Measurements from ENCODE around the gene AKT2.

The AKT2 gene

DNA sequence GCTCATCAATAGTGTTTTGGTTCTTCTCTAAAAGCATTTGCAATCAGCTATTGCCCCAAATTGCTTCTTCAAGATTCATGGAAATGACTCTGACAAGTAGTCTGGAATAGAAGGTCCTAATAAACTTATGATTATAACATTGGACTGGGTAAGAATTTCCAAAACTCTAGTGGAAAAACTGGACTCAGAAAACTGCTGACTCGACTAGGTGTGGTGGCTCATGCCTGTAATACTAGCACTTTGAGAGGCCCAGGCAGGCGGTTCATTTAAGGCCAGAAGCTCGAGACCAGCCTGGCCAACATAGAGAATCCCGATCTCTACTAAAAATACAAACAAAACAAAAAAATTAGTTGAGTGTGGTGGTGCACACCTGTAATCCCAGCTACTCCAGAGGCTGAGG lies 15.5 kb upstream of the AKT2 start:
- no peak for DNase-seq (ENCODE audit: low read depth)

DNA sequence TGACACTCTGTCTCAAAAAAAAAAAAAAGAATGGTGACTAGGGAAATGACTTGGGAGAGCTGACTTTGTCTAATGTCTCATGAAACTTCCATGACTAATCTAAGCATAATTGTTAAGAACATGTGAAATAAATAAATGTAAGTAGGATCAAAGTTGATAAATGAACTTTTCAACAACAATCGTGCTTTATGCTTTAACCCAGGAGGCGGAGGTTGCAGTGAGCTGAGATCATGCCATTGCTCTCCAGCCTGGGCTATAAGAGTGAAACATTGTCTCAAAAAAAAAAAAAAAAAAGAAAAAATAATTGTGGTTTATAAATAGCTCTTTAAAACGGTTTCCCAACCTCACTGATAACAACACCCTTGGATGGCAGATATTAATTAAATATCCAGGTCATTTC lies 12.9 kb upstream of the AKT2 start:
- DNase-seq (ENCODE audit: low read depth) = no peak

DNA sequence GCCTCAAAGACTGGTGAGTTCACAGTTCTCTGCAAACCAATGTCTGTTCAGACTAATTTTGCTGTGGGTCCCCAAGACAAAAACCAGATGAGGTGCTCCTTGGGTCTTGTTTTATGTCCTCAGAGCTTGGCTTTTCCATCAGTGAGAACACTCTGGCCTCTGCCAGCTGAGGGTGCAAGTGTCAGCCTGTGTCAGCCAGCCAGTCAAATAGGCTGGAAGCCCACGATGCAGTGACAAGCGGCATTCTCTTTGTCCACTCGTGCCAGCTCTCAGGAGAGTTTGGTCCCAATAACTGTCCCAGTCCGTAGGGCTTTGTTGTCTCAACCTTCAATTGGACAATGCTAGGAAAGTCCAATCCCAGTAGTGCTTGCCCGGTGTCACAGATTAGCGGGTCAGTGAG lies 9.4 kb upstream of the AKT2 start:
- DNase-seq (ENCODE audit: low read depth) = no peak

DNA sequence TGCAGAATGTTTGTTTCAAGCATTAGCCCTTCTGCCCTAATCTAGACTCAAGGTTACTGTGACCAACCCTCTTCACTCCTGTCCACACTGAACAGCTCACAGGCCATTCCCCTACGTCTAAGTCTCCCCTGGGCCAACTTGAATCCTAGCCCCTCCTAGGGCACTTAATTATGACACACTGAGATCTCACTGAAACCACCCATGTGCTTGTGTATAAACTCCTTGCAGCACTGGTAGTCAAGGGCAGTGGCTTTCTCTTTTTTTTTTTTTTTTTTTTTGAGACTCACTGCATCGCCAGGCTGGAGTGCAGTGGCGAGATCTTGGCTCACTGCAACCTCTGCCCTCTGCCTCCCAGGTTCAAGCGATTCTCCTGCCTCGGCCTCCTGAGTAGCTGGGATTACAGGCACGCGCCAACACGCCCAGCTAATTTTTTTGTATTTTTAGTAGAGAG lies 1.9 kb upstream of the AKT2 start:
- DNase-seq (ENCODE audit: low read depth) = no peak

DNA sequence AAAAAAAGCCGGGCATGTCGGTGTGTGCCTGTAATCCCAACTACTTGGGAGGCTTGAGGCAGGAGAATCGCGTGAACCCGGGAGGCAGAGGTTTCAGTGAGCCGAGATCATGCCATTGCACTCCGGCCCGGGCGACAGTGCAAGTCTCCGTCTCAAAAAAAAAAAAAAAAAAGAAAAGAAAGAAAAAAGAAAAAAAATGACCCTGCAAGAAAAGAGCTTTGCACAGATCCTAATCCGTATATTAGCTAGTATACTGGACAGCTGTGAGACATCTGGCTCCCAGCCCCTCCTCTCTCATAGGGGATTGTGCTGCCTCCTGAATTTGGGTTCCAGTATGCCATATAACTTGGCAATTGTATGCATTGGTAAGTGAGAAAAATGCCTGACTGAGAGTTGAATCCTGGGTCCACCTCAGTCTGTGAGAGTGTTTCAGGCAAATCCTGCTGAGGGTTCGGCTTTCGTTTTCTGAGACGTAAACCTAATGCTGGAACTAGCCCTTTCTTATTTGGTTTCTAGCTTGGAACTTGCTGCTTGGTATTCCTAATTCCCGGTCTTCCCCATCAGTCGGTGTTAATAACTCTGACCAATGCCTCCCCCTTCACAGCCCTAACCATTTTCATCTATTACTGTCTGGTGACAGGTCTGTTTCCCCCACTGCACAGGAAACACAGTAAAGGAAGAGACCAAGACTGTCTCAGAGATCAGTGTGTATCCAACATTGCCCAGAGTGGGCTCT lies 1.3 kb upstream of the AKT2 start:
- no peak for DNase-seq (ENCODE audit: low read depth)

DNA sequence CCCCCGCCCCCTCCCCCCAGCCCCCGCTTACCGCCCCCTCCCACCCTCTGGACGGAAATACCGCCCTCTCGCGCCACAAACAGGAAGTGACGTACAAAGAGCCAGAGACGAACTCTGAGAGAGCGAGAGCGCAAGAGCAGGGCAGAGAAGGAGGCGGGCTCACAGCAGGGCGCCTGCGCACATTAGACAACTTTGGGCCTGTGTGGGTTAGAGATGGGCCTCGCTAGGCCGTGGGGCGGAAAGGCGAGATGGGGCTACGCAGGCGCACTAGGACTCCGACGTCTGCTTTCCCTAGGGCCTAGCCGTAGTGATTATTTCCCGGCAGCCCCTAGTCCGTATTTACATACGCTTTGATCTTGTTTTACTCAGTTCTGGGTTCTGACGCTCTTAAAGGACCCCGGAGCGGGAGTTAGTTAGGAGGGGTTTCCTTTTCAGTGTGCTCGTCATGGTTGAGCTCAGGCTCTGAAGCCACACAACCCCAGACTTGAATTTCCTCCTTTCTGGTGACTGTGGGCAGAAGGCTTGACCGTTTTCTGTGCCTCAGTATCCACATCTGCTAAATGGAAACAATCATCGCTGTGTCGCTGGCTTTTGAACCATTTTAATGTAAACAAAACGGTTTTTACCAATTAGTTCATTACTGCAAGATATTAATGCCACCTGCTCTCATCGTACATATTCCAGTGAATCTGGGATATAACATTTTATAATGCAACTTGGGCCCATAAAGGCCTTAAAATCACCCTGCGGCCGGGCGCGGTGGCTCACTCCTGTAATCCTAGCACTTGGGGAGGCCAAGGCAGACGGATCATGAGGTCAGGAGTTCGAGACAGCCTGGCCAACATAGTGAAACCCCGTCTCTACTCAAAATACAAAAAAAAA lies 449 bp upstream of the AKT2 start:
- peak; percentile 88 for DNase-seq (ENCODE audit: low read depth)

DNA sequence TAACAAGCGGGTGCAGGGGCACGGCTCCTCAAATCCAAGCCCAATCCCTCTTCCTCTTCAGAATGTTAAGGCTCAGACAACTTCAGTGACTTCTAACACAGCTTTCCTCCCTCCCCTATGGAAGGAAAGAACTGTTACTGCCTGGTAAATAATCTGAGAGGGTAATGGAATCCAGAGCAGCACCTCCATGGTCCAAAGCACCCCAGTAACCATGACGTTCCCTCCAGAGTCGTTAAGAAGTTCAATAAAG lies 969 bp downstream of the AKT2 start:
- no peak for DNase-seq (ENCODE audit: low read depth)

DNA sequence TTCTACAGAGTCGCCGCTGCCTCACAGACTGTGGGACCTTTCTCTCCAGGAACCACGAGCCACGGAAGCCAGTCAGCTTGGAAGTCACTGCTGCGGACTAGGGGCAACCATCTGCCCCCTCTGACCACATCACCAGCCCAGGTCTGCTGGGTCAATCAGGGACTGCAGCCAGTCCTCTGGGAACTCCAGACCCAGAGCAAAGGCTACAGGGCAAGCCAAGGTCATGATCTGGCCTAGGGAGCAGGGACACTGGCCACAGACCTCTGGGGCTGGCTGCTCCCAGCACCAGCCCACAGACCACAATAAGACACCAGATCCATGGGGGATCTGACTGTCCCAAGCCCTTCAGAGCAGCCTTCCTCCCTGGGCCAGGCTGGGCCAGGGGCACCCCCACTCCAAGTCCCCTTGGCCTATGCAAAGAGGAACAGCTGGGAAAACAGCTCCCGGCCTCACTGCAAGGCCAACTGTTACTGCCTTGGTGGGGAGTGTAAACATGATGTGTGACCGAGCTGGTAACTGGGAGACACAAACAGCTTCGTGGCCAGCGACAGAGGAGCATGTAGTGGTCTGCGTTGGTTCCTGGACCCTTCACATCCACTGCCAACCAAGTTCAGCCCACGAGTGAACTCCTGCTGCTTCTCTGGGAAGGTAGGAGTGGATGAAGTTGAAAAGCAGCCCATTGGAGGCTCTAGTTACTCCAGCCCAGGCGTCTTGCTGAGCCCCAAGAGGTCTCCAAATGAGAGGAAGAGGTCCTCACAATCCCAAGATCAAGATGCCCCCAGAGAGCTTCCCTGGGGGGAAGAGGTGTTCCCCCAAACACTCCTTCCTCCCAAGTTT lies 1.5 kb downstream of the AKT2 start:
- no peak for DNase-seq (ENCODE audit: low read depth)

DNA sequence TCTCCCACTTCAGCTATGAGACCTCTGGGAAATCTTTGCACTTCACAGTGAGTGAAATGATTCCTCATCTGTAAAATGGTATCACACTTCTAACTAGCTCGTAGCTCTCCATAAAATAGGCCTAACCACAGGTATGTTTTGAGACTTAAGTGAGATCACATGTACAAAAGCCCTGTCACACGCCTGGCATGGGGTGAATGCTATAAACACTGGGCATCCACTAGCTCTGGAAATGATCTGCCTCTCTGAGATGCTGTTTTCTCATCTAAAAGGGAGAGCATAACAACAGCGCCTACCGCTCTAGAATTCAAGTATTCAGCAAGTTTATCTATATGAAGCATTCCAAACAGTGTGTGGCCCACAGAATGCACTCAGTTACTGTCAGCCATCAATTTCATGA lies 2.2 kb downstream of the AKT2 start:
- DNase-seq (ENCODE audit: low read depth) = no peak

DNA sequence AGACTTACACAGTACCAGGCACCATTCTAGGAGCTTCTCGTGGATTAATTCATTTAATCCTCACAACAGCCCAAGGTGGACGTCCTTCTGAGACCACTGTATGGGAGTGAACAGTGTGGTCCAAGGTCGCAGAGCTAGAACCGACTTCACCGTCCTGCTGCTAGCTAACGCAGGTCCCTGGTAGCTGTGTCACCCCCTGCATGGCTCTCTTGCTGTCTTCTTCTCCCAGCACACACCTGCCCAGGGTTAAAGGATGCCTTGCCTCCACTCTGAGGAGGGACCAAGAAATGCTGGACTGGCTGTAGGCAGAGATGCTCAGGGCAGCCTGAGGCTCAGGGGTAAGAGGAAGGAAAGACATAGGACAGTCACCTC lies 3.0 kb downstream of the AKT2 start:
- no peak for DNase-seq (ENCODE audit: low read depth)

DNA sequence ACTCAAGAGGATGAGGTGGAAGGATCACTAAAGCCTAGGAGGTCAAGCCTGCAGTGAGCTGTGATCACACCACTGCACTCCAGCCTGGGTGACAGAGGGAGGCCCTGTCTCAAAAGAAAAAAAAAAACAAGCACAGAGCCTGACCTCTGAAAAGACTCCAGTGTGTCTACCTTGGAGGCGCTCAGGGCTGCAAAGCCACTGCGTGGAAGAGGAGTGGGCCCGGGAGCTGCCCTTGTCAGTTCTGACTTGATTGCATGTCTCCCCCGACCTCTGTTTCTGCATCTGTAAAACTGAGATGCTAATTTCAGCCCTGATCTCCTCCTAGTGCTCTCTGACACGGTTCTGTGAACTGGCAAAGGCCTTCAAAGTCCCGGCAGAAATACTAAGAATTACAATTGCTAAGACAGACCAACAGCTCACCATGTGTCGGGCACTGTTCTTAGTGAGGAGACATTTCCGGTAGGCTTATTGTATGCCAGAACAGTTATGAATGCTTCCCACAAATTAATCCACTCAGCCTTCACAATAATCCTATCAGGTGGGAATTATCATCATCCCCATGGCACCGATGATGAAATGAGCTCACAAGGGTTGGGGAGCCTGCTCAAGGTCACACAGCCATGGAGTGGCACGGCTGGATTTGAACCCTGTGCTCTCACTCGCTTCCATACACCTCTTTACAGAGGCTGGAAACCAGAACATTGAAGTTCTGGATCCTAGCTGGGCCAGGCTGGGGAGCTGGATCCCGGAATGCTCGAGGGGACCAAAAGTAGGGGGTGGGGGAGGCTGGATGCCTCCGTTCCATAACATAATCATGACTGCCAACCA lies 3.5 kb downstream of the AKT2 start:
- DNase-seq (ENCODE audit: low read depth) = no peak

DNA sequence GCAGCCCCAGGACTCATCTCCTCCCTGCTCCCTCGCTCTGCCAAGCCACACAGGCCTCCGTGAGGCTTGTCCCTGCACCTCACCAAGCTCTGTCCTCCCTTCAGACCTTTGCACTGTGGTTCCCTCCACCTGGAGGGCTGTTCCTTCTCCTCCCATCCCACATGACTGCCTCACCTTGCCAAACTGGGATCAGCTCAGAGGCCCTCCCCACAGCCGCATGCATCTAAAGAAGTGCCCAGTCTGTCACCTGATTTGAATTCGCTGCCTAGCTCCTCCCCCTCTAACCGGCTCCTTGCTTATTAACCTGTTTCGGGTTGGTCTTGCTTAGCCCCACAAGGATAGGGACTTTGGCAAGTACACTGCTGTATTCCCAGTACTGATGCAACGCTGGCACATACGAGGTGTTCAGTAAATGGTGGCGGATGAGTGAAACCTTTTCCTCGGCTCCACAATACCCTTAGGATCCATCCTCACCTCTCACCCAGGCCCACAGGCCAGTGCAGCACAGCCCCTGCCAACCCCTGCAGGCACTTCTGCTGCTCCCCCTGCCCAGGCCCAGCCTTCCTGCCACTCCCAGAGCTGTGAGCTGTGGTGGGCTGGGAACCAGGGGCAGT lies 4.4 kb downstream of the AKT2 start:
- DNase-seq (ENCODE audit: low read depth) = no peak

DNA sequence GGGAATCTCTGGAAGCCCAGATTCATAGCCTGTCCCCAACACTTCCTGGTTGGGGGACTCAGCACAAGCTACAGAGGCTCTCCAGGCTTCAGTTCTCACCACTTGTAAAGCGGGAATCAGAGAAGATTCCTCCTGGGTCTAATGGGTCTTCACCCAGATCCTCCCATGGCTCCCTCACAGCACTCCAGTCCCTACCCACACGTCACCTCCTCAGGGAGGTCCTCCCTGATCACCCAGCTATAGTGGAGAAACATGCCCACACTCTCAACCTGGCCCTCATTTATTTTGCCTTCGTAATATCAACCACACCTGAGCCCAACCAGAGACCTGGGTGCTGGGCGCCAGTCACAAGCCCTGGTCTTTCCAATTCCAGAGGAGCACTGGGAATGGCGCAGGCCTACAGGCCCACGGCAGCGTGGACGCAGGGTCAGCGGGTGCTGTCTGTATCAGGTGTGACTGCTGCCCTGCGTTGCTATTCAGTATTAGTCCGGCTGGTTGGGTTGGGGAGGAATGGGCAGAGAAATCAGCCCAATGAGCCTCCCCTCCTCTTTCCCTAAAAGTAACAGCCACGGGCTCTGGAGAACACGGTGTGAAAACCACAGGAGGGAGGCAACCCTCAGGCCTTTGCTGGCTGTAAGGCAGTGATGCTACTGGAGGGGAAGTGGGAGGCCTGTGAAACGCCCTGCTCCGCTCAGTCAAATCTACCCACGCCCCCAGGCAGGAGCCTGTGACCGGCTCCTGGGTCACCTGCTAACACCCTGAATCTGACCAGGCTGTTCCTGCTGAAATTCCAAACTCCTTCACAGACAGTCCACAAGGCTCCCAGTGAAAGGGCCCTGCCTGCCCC lies 5.2 kb downstream of the AKT2 start:
- DNase-seq (ENCODE audit: low read depth) = no peak

DNA sequence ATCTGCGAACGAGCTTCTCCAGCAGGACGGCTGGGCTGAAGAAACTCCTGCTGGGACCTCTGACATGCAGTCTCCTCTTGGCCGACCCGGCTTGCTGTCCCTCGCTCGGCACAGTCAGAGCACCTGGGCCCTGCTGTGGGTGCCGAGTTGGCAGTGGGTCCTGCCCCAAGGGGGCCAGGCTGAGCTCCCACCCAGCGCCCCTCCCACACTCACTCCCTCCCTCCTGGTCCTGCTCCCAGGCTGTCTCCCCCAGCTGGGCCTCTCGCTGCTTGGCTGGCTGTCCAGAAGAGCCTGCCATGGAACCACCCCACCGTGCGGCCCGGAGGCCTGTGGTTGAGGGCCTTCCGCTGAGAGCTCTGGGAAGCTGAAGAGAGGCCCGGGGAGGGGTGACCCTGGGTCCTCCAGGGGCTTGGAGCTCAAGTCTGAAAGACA lies 6.0 kb downstream of the AKT2 start:
- DNase-seq (ENCODE audit: low read depth) = no peak

DNA sequence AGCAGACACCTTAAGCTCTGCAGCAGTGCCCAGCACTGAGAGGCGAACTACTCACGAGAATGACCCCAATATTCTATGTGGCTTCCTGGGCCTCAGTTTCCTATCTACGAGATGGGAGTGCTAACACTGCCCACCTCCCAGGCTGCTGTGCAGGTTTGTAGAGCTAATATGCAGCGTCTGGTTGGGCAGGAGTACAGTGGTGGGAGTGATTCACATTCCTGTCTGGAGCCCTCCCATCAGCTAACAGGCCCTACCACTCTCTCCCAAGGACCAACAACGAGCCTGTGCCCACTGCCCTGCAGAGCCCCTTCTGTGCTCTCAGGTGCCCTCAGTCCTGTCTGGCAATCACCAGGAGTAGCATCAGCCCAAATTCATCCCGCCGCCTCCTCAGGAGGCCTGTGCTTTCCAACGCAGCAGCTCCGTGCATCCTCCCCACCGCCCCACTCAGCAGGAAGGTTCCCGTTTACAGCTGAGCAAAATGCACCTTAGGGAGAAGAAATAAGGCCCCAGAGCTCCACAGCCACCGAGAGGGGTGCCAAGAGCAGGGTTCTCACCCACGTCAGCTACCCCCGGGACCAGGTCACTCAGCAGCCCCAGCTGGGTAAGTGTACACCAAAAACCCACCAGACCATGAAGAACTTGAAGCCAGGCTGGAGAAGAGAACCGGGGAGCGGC lies 6.6 kb downstream of the AKT2 start:
- no peak for DNase-seq (ENCODE audit: low read depth)

DNA sequence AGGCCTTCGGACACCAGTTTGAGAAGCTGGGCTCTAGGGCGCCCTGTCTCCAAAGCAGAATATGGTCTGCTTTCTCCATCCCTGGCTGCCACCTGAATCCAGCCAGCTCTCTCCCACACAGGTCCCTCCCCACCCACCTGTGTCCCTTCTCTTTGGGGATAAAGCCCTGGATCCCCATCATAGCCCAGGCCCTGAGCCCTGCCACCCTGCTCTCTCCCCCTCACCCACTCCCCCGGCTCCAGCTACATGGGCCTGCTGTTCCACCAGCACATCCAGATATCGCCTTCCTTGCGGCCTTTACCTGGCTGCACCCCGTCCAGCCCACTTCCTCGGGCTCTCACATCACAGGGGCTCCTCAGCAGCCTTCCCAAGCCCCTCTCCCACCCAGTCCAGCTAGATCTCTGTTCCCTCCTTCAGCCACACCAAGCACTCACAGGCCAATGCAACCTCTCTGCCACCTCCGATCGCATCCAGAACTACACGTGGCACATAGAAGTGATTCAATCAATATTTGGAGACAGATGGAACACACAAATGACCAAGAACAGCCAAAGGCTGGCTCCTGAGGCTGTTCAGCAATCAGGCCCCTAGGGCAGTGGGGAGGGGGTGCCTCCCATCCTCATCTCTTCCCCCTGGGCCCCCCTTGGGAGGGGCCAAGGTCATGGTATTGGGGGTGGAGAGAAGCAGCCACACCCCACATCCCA lies 7.6 kb downstream of the AKT2 start:
- no peak for DNase-seq (ENCODE audit: low read depth)

DNA sequence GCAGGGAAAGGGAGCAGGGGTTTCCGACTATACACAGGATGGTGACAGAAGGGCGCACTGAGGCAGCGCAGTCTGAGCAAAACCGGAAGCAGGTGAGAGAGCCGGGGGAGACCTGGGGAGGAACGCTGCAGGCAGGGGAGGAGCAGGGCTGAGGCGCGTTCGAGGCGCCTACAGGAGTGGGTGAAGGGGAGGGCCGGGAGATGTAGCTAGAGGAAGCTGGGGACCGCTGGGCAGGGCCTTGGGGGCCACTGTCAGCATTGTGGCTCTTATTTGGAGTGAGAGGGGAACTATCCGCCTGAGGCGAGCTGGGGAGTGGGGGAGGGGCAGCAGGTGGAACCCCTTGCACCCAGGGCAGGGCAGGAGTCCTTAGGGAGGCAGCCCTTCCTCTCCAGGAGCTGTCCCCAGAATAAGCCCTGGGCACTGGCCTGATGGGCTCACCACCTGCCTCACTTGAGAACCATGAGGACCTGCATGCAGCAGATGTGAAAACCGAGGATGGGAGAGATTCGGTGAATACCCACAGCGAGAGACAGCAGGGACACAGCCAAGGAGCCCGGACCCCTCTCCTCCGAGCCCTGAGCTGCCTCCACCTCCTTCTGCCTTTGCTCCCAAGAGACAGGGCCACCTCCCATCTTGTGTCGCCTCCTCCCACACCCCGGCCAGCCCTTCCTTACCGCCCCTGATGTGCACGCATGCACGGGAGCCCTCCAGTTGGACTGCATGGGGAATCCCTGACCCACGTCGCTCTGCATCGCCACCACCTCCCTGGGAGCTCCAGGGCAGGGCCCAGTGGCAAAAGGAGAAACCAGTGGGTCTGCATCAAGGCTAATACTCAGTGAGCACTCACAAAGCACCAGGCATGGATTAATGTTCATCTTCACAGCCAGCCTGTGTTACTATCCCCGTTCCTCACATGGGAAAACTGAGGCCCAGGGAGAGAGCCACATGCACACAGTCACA lies 10.3 kb downstream of the AKT2 start:
- no peak for DNase-seq (ENCODE audit: low read depth)

Data from stimulated activated CD8-positive, alpha-beta memory T cell treated with anti-CD3 and anti-CD28 coated beads, Interleukin-15, amount 100 ng/mL, for 24 hours (primary cell).